Mesothelial cell of epicardium (in vitro differentiated cells): ENCODE measurements around the gene GAS2. TPM values are rescaled to one million over a fixed set of nuclear protein-coding genes. Genes with fewer than 3 reads are reported as not detected.

ENCODE experiments used
- DNase-seq, 2 experiments: peaks; one replicate each; pipeline ENCODE4 v3.0.0; 2021; ENCODE audit warnings: low spot score in 2 of 2; ENCODE audit not compliant: unreplicated experiment in 2 of 2
- H3K27ac Mint-ChIP-seq: 2 replicates; pipeline ENCODE4 v1.8.0; 2021; ENCODE audit warnings: mixed read lengths
- H3K27me3 Mint-ChIP-seq: 2 replicates; pipeline ENCODE4 v1.8.0; 2021; ENCODE audit warnings: low read depth, mixed read lengths
- H3K36me3 Mint-ChIP-seq: 2 replicates; pipeline ENCODE4 v1.8.0; 2021; ENCODE audit warnings: mixed read lengths
- H3K4me1 Mint-ChIP-seq: 2 replicates; pipeline ENCODE4 v1.8.0; 2021; ENCODE audit warnings: mixed read lengths
- H3K4me3 Mint-ChIP-seq: 2 replicates; pipeline ENCODE4 v1.8.0; 2021; ENCODE audit warnings: mild to moderate bottlenecking, moderate library complexity, mixed read lengths
- H3K9me3 Mint-ChIP-seq: 2 replicates; pipeline ENCODE4 v1.8.0; 2021; ENCODE audit warnings: mixed read lengths
- total RNA-seq: library from RNA; stranded (reverse); gene quantifications from 3 replicates; pipeline ENCODE4 v1.2.1, GENCODE V29; 2021
- TF ChIP-seq, protein P1 (sequence below): fragments of 200-600 bp; sonication (generic); IDR thresholded peaks from one replicate; pipeline ENCODE4 v1.5.0; 2021; ENCODE audit warnings: antibody characterized with exemption; ENCODE audit not compliant: unreplicated experiment

The GAS2 gene
- total RNA-seq, 1 donor from 2014 or later, result 17.8 TPM

DNA sequence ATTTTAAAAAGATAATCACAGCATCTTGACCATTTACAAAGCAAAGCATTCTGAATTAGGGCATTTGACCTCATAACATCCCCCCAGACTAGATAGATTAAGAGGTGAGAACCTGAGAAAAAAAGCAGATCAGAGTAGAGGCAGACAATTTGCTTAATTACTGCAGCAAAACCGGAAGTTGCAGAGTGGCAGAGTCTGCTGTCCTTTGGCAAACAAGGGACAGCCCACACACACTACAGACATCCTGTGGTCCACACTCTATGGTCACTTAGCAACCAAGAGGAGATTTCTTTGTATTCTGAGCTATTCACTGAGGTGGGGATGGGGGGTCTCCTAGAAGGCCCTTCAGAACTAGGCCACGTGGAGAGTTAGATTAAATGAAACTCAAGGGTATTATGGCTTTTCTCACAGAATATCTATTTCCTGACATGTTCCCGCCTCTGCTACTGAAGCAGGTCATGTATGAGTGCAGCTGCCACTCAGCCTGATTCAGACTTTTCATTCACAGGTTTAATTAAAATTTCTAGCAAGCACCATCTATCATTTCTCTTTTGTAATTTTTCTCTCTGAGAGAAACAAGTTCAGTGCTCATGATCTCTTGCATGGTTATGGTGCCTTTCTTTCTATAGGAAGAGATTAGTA, 114.7 kb downstream of the GAS2 start:
- peaks cover 9% of the 10 kb centered on the region for H3K36me3 Mint-ChIP-seq
- H3K4me3 Mint-ChIP-seq, result no peak overlapping the region
- no peak overlapping the region for H3K27ac Mint-ChIP-seq
- H3K4me1 Mint-ChIP-seq, result peaks cover 11% of the 10 kb centered on the region
- no peak for DNase-seq
- no peaks in the 10 kb centered on the region for H3K27me3 Mint-ChIP-seq
- peaks cover 10% of the 10 kb centered on the region for H3K9me3 Mint-ChIP-seq
- TF ChIP-seq, protein P1, sequence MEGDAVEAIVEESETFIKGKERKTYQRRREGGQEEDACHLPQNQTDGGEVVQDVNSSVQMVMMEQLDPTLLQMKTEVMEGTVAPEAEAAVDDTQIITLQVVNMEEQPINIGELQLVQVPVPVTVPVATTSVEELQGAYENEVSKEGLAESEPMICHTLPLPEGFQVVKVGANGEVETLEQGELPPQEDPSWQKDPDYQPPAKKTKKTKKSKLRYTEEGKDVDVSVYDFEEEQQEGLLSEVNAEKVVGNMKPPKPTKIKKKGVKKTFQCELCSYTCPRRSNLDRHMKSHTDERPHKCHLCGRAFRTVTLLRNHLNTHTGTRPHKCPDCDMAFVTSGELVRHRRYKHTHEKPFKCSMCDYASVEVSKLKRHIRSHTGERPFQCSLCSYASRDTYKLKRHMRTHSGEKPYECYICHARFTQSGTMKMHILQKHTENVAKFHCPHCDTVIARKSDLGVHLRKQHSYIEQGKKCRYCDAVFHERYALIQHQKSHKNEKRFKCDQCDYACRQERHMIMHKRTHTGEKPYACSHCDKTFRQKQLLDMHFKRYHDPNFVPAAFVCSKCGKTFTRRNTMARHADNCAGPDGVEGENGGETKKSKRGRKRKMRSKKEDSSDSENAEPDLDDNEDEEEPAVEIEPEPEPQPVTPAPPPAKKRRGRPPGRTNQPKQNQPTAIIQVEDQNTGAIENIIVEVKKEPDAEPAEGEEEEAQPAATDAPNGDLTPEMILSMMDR, result no peak

DNA sequence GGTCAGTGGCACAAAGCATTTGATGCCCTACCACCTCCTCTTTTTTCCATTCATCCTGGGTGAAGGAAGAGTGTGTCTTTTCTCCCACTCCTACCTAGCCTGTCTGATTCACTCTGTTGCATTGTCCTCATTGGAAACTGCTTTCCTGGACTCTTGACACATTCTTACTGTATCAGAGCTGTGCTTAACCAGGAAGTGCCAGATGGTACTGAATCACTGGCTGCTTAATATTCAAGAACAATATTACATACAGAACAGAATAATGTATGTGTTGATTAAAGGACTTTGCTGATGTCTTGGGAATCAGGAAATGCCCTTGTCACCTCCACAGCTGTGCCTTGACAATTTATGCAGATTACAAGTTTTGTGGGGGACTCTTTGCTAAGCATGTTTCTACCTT, 118.8 kb downstream of the GAS2 start:
- peak overlapping the region; percentile 58 for H3K27ac Mint-ChIP-seq
- peaks cover 27% of the 10 kb centered on the region for H3K4me1 Mint-ChIP-seq
- peaks cover 9% of the 10 kb centered on the region for H3K36me3 Mint-ChIP-seq
- no peak for DNase-seq
- peaks cover 10% of the 10 kb centered on the region for H3K9me3 Mint-ChIP-seq
- H3K4me3 Mint-ChIP-seq, result no peak overlapping the region
- TF ChIP-seq, protein P1, result no peak
- H3K27me3 Mint-ChIP-seq, result no peaks in the 10 kb centered on the region

DNA sequence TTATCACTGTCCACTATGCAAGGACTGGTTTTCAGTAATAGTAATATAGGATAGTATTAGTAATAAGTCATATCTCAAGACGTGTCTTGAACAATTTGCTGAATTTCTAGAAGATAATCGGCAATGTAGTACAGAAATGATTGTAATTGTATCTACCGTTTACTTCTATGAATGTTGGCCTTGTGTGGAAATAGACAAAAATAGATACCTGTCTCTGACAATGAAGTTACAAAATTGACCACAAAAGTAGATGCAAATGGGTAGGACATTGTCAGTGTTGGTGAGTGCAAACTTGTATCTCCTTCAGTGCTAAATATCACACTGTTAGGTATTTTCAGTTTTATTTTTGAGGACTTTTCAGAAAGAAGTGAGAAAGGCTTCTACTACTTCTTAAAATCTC, 120.1 kb downstream of the GAS2 start:
- TF ChIP-seq, protein P1, result no peak
- Mint-ChIP-seq H3K9me3 (peaks cover 10% of the 10 kb centered on the region), H3K4me1 (peaks cover 28% of the 10 kb centered on the region), H3K36me3 (peaks cover 9% of the 10 kb centered on the region), H3K4me3 (no peak overlapping the region), H3K27ac (no peak overlapping the region), H3K27me3 (no peaks in the 10 kb centered on the region)
- DNase-seq, result no peak

DNA sequence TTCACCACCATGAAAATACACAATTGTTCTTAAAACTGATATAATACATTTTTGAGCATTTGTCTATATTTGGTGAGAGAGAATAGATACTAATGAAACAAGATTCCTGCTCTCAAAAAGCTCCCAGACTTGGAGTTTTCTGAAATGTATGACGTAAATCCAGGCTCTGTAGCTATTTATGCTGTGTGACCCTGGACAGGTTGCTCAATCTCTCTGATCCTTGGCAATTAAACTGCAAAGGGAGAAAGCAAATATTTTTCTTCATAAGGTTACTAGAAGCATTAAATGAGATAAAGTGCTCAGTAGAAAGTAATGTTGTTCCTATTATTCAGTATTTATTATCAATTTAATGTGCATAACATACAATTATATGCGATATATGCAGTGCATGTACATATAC, 120.6 kb downstream of the GAS2 start:
- DNase-seq, result no peak
- Mint-ChIP-seq H3K4me1 (peaks cover 33% of the 10 kb centered on the region), H3K36me3 (peaks cover 9% of the 10 kb centered on the region), H3K4me3 (no peak overlapping the region), H3K27ac (no peak overlapping the region), H3K27me3 (no peaks in the 10 kb centered on the region), H3K9me3 (peaks cover 10% of the 10 kb centered on the region)
- TF ChIP-seq, protein P1, result no peak

DNA sequence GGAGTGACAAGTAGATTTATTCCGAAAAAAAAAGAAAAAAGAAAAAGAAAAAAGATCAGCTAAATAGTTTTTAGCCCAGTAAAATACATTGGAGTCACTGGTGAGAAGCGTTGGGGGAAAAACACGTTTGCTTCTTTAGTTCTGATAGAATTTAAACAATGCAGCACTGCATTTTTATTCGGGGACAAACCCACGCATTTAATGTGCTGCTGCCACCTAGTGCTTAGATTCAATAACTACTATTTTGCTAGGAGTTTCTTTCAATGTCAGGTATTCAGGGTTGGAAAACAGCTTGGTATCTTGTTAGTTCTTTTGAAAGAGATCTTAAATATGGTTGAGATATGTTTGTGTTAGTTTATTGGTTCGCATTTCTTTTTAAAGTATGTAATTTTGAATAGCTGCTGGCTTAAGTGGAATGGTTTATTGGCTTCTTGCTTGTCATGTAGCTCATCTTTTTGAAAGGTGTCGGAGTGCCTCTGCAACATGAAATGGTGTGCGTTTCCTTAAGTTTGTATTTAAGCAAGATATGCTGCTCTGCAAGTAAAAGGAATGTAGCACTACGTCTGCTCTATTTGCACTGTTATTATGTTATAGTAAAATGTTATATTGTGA, 121.2 kb downstream of the GAS2 start:
- Mint-ChIP-seq H3K27ac (peak overlapping the region; percentile 26), H3K27me3 (no peaks in the 10 kb centered on the region), H3K4me3 (no peak overlapping the region), H3K4me1 (peaks cover 39% of the 10 kb centered on the region), H3K9me3 (peaks cover 10% of the 10 kb centered on the region), H3K36me3 (peaks cover 9% of the 10 kb centered on the region)
- TF ChIP-seq, protein P1, result peak; percentile 77
- DNase-seq, result no peak
